GM18909 (cell line): ENCODE data around the gene ELL.

Source experiments
- ATAC-seq: cut with Tn5 transposase; IDR thresholded peaks from one replicate; pipeline ENCODE4 v1.9.1; 2021; ENCODE audit warnings: mild to moderate bottlenecking; ENCODE audit not compliant: unreplicated experiment, poor library complexity

Gene ELL

DNA sequence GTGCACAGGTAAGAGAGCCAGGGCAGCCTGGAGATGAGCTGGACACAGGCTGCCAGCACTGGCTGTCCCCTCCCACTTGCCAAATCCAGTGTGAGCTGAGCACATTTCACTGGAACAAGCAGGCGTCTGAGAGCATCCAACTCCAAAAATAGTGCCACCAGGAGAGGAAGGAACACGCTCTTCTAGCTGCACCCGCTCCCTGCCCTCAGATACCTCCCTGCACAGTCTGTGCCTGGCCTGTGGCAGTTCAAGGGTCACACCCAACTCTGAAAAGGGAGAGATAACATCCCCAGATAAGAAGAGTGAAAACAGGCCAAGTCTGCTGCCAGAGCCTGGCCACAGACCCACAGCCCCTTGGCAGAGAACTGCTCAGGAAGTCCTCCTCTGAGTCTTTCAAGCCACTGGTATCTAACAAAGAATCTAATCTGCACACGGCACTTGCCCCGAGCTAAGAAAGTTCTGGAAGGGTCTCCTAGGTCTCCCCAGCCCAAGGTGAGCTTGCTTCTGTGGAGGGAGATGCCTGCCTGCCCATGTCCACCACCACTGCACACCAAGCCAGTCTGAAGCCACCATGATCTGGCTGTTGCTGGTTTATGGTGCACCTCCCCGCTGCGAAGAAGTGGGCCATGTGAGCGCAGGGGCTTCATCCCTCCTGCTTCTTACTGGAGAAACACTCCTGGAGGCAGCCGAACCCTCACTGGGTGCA, 14.7 kb downstream of the ELL start:
- ATAC-seq, result no peak

DNA sequence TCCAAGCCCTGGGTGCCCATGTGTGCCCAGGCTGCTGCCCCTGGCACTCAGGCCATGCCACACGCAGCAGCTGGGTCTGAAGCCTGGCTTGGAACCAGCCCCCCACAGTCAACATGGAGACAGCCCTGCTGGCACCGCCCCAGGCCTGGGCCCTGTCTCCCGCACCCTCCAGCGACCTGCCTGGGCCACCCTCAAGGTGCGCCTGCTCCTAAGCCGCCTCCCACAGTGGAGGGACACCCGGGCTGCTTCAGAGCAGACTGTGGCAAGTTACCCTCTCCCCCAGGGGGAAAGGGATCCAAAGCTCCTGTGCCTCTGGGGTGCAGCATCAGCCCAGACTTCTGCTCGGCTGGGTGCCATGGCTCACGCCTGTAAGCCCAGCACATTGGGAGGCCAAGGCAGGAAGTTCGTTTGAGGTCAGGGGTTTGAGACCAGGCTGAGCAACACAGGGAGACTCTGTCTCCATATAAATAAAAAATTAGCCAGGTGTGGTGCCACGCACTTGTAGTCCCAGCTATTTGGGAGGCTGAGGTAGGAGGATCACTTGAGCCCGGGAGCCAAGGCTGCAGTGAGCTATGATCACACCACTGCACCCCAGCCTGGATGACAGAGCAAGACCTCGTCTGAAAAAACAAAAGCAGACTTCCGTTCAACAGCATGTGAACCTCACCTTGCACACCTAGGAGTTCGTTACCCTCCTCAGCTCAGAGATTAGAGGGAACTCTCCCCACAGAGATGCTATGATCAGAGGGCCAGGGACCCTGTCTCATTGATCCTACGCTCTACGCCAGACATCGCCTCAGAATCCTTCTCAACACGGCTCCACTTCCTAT, 15.6 kb downstream of the ELL start:
- ATAC-seq, result no peak

DNA sequence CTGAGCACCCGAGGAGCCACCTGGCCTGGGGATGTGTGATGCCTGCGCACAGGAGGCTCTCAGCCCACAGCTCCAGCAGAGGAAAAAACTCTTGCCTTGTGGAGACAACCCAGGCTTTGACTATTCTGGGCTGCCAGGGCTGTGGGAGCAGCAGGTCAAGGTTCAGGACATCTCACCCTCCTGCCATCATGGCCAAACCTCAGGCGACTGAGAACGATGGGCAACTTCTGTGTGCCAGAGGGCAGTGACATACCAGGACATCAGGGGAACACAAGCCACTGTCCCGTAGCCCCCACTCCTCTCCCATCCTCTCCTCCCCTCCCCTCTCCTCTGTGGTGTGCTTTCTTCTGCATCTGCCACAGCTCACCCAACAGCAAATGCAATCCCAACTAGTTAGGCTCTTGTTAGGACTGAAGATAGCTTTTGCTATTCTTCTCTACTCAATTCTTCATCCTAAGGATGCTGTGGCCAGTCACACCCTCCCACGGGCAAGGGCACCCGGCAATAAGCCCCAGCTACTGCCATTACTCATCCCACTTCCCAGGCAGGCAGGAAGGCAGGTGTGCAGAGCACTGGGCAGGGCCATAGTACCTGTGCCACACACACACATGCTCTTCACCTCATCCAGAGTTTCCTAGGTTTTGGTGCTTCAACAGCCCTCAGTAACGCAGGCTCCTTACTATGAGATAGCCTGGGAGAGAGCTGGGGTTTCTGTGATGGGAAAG, 16.8 kb downstream of the ELL start:
- no peak for ATAC-seq

DNA sequence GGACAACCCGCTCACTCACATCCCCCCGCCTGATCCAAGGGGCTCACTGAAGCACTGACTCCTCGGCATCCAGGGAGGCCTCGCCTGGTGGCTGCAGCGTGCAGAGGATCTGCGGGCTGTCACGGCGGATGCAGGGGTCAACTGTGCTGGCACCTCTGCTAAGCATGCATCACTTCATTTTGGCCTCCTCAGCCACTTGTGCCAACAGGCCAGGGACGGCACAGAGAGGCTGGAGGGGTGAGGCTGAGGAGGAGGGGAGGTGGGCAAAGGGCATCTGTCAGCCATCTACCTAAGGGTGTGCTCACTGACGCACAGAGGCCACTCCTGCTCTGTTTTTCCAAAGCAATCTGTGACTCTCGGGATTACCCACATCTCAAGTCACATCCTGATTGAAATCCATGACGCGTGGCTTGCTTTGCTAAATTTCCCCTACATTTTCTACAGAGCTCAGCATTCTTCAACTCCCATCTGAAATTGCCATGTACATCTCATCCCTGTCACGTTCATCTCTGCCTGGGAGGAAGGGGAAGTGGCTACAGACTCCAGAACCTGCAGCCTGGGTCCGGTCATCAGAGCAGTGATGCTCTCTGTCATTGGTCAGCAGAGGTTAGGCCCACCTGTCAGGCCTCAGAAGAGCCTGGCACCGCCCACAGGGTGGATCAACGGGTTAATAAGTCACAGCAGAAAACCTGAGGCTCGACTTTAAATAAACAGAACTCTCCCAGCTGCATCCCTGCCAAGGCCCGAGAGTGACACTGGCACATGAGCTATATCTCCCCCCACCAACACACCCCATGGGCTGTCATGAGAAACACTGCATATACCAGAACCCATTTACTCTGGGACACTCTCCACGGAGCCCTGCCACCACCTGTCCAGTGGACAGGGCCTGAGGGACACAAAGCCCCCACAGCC, 17.6 kb downstream of the ELL start:
- ATAC-seq, result peak; percentile 68

DNA sequence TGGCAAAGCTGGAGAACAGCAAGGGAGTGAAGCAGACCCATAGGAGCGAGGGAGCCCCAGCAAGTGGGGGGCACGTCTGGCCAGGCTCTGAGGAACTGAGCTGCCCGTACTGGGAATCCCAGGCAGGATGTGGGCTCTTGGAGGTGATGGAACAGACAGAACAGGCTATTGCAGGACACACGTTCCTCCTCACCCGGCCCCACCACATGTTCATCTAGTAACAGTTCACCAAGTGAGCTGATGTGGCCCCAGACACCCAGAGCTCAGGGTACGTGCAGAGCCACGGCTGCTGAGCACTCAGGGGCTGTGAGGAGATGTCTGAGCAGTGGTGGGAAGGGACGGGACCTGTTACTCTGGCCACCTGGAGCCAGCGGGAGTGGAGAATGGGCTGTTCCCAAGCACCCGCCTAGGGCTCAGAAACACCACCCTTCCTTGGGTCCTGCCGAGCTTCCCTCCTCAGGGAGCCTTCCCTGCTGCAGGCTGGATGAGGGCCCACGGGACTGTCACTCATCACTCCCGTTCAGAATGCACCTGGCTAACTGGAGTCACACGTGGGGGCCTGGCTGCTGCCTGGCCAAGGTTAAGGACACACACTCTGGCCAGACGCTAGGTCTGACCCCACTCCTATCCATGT, 18.4 kb downstream of the ELL start:
- no peak for ATAC-seq

DNA sequence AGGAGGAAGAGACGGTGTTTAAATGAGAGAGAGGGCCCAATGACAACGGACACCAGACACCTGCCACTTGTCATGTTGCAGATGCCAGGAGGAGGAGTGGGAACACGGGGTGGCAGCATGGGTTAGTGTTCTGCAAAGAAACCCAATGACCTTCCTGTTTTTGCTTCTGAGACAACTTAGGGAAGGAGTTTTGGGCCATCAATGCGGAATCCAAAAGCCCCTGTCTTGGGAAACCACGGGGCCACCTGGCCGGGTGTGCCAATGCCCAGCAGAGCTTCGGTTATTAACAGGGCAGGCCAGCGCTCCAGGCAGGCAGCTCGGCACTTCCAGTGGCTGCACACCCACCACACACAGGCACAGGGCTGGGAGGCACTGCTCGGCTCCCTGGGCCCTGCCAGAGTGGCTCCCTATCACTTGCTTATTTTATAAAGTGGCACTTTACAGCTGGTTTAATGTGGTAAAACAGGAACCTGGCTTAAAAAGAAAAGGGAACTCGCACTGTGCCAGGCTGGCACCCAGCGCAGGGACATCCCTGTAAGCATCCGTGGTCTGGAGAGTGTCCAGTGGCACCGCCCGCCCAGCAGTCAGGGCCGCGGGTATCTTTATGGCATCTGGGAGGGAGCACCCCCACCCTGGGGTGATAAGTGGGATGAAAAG, 19.1 kb downstream of the ELL start:
- no peak for ATAC-seq

DNA sequence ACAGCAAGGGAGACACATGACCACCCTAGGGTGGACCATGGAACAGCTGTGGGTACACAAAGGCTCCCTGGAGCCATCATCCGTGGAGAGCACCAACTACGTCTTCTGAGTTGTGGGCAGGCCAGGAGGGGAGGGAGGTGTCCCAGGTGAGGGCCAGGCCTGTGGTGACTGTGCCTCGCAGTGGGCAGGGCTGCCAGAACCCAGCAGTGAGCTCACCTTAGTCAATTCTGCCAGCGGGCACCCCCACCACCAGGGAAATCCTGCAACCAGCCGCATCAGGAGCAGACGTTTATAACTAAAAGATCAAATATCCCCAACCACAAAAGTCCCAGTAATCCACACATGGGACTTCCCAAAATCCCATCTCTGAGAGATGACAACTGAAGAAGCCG, 19.6 kb downstream of the ELL start:
- ATAC-seq, result no peak

DNA sequence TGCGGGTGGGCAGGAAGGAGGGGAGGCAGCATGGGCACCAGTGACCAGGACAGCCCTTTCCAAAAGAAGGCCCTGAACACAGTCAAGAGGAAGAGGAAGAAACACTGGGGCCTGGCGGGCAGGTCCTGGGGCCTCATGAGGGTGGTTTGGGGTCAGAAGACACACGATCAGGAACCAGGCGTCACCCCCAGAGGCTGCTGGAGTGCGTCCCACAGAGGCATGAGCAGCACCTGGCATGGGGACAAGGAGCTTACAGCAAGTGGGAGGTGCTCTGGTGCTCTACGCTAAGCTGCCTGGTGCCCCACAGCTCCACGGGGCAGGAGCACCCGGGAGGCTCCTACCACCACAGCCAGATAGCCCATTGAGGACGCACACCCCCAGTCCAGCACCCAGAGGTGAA, 20.0 kb downstream of the ELL start:
- ATAC-seq, result no peak

DNA sequence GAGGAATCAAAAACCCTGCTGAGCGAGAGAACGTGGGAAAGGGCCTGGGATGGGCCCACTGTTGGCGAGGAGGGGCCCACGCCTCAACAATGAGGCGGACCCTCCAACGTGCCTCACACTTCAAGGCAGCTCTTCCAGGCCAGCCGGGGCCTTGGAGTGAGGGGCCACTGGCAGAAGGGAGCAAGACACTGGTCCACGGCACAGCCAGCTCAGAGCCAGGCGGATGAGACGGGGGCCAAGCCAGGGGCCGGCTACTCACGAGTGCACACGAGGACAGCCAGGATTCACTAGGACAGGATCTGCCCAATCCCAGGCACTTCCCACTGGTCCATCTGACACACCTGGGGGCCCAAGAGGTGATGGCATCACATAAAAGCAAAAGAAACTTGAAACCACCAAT, 20.5 kb downstream of the ELL start:
- no peak for ATAC-seq

DNA sequence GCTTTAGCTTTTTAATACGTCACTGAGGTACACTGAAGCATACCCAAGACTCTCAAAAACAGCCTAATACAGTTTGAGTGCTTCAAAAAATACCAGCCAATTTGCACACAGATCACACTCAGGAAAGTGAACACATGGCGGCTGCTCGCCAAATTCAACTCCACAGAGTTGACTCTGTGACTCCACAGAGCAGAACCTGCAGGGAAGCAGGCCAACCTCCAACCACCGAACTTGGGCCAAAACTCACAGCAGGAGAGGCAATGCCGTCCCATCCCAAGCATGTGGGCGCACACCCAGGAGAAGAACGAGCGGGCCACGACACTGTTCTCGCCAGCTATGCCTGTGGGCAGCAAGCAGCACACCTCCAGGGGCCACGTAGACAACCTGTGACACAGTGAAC, 21.1 kb downstream of the ELL start:
- no peak for ATAC-seq

DNA sequence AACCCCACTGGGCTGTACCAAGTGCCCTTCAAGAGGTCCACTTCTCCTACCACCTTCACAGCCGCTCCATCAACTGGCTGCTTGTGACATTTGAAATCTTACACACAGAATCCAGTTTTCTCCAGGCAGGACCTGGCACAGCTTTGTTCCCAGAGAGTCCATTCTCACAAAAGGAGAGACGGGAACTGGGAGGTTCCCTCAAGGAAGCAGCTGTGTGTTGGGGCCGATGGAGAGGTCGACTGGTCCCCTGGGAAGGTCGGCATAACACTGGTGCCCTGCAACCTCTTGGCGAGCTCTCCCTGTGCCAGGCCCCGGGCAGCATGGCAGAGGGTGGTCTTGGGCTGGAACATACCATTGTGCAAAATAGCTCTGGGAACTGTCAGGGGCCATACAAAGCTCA, 21.5 kb downstream of the ELL start:
- no peak for ATAC-seq

DNA sequence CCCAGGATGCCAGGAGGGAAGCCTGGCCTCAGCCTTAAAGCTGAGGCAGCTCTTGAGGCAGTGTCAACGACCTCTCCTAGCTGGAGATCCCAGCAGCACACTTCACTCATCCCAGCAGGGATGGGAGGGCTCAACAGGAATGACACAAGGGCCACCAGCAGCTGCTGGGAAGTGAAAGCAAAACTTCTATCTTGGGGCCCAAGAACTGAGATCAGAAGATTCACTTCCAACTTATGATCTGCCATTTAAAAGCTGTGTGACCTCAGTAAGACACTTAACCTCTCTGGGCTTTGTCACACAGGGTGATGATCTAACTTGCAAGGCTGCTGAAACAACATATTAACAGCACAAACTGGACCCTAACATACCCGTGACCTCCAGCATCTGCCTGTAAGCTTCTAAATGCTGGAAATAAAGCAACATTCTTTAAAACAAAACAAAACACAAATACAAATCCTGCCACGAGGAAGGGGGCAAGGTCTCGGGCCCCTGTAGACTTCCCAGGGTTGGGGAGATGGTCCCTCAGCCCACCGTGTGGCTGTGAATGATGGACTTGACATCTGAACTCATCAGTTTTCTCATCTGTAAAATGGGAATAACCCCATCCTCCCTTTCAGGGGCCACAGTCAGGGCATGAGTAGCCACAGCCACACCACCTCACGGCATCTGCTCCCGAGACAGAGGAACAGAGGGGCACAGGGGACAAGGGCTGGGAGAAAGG, 22.7 kb downstream of the ELL start:
- ATAC-seq, result no peak

DNA sequence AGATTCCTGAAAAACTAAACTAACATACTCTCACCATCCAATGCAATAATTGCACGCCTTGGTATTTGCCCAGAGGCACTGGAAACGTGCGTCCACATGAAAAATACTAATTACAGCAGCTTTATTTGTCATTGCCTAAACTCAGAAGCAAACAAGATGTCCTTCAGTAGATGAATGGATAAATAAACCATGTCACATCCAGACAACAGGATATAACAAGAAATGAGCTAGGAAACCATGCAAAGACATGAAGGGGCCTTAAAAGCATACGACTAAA, 25.0 kb downstream of the ELL start:
- ATAC-seq, result no peak

DNA sequence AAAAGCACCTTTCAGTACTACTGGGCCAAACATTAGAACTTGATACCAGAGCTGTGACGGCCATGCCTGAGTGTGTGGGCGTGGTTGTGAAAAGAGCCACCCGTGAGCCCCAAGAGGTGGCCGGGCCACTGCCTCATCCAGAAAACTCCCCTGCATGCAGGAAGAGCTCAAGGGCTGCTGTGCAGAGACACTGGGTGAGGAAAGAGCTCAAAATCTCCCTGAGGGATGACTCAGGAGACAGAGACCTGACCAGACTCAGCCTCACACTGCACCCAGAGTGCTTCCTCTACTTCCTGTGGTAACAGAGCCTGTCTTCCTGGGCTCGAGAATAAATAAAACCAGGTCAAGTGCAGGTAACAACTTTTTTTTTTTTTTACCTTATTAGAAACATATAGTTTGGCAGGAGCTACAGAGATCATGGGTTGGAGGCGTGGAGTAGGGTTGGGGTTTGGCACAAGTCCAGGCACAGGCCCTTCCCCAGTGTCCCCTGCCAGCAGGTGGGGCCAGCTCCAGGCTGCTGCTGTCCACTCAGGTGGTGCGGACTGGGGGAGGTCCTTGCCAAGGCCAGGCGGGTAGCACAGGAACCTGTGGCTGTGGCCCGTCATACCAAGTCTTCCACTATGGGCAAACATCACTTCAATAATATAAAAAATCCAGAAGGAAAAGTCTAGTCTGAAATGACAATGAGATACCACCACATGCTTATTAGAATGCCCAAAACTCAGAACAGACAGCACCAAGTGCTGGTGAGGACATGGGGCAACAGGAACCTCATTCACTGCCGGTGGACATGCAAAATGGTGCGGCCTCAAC, 25.5 kb downstream of the ELL start:
- no peak for ATAC-seq

DNA sequence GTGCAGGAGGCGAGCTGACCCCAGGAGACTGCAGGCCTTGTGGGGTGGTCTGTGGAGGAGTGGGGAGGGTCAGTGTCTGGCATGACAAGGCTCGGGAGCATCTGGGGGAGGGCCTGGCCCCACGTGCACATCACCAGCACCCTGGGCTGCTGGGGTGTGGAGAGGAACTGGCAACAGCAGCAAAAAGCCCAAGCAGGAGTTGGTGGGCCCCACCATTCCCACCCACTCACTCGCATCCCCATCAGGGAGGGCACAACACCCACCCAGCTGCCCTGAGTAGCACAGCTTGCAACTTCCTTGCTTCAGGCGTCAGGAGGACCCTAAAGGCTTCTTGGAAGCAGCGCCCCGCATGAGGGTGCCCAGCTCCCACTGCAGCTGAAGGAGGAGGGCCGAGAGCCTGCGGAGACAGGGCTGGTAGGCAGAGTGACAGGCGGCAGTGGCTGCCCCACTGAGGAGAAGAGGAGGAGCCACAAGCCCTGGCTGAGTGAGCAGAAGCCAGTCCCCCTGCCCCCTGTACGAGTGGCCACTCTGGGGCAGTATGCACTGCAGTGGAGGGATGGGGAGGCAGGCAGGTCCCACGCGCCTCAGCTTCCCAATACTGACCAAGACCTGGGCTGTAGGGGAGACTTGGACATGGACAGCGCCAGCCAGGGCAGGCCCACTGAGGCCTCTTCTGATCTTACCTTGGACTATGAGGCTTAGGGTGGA, 26.5 kb downstream of the ELL start:
- no peak for ATAC-seq

DNA sequence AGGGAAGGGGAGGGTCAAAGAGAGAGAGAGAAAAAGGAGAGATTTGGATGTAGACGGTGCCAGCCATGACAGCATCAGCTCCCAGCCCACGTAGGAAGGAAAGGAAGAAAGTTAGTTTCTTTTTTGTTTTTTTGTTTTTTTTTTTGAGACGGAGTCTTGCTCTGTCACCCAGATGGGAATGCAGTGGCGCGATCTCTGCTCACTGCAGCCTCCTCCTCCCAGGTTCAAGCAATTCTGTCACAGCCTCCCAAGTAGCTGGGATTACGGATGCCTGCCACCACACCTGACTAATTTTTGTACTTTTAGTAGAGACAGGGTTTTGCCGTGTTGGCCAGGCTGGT, 27.6 kb downstream of the ELL start:
- no peak for ATAC-seq

DNA sequence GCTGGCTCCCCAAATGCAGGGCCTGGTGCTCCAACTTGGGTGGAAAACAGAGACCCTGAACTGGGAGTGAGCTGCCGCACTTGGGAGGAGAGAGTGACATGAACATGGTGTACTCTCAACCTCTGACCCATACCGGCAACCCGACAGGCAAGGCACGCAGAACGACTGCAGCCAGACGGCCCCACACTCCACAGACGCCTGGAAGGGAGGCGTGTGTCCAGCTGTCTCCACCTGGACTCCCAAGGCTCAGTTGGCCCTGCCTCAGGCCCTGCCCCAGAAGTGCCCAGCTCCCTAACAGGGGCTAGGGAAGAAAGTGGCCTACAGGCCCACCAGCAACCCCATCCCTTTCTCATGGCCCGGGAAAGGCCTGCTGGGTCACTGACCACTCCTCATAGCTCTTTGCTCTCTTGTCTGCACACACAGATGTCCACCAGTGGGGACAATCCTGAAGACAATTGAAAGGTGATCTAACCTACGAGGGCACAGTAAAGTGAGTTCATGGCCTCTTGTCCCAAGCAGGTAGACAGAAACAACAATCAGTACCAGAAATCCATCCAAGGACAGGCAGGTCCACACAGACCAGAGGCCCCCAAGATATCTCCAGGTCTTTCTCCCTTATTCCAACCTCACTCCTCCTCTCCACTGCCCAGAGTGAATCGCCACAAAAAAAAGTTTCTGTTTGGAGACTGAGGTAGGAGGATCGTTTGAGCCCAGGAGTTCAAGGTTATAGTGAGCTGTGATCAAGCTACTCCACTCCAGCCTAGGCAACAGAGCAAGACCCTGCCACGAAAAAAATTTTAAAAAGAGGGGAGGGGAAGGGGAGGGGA, 28.2 kb downstream of the ELL start:
- ATAC-seq, result no peak
